Erythroblast (primary cell): ENCODE measurements around the gene CAMK2G.

ENCODE experiments used
- GATA1 ChIP-seq: IDR thresholded peaks from 2 replicates; pipeline ENCODE4 v1.6.1; 2011; ENCODE audit warnings: low read depth, mild to moderate bottlenecking, control low read depth, low read length, moderate library complexity
- POLR2A ChIP-seq: IDR thresholded peaks from 2 replicates; pipeline ENCODE4 v1.6.1; 2011; ENCODE audit warnings: mild to moderate bottlenecking, low read length

DNA sequence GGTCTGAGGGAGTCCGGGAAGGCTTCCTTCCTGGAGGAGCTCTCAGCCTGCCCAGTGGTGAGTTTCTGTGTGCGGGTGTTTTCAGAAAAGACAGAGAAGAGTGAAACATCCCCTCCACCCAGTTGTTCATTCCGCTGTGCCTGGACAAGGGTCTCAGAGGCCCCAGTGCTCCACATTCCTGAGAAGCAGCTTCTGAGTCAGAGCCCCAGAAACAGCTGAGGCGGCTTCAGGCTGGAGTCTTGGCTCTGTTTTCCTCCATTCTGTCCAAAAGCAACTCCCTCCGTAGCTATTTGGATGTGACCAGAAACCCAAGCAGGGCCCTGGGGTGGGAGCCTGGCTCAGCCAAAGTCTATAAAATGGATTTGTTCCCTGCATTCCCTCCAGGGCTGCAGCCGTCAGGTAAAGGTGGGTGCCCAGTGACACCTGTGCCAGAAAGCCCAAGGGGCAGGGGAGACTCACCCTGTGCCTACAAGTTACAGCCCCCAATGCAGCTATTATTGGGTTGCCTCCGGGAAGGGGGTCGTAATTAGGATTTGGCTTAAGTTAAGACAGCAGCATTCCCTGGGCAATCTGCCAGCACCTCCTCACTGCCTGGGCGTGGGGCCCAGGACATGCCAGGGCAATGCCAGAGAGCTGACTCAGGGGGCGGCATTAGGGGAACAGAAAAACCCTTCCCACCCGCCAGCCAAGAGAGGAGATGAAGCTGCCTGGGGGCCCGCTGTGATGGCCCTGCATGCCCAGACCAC is 13.1 kb upstream of the CAMK2G start:
- no peak for TF ChIP-seq POLR2A
- no peak for TF ChIP-seq GATA1
